Measurements from ENCODE around the gene SYPL2. TPM values are rescaled to one million over a fixed set of nuclear protein-coding genes. Genes with fewer than 3 reads are reported as not detected.

Gene SYPL2
- total RNA-seq, 1 experiment from 2014 or later: 1.3 TPM

GRCh38 chr1:109432336-109432735 lies 34.0 kb upstream of the SYPL2 start:
- DNase-seq (ENCODE audit: low read depth, low spot score) (no peak), ATAC-seq (no peak)
- no peak overlapping the region for H2AFZ ChIP-seq (ENCODE audit: low read depth, low read length, poor library complexity, severe bottlenecking)
- H3K9me3 ChIP-seq (ENCODE audit: control insufficient read depth in 1 of 2, insufficient read depth in 1 of 2, low read depth in 1 of 2, low read length in 2 of 2): peaks cover 0 to 3% of the 10 kb centered on the region in 2 experiments; a peak in 1 of 4 replicates
- no peak overlapping the region for H3K9ac ChIP-seq (ENCODE audit: low read length)
- H3K36me3 ChIP-seq (ENCODE audit: control insufficient read depth in 1 of 2, insufficient read depth in 2 of 2, low read length in 2 of 2): no peaks in the 10 kb centered on the region
- TF ChIP-seq ATF3 (IDR thresholded peaks at IDR 0.05) (no peak), POLR2AphosphoS5 (IDR thresholded peaks at IDR 0.05; ENCODE audit: low read depth, low read length) (no peak), MAX (IDR thresholded peaks at IDR 0.05) (no peak), CTCF (IDR thresholded peaks at IDR 0.05 in 2 of 3, conservative IDR thresholded peaks at IDR 0.05 in 1 of 3; ENCODE audit: borderline replicate concordance in 1 of 3, insufficient read depth in 1 of 3, low read depth in 2 of 3, low read length in 2 of 3) (no peak), SIN3A (IDR thresholded peaks at IDR 0.05; ENCODE audit: low read depth) (no peak), ZFX (IDR thresholded peaks at IDR 0.05) (no peak), EZH2phosphoT487 (IDR thresholded peaks at IDR 0.05; ENCODE audit: borderline replicate concordance) (no peak), EZH2 (IDR thresholded peaks at IDR 0.05) (no peak), SRF (IDR thresholded peaks at IDR 0.05; ENCODE audit: low read depth) (no peak), ZBTB33 (IDR thresholded peaks at IDR 0.05; ENCODE audit: extremely low read depth, insufficient replicate concordance, low read length) (no peak), TCF7L2 (IDR thresholded peaks at IDR 0.05; ENCODE audit: borderline replicate concordance, extremely low read depth, insufficient read depth, insufficient read length) (no peak), YY1 (IDR thresholded peaks at IDR 0.05; ENCODE audit: extremely low read depth, insufficient replicate concordance, low read depth, low read length) (no peak), JUND (IDR thresholded peaks at IDR 0.05) (no peak)
- no peak overlapping the region for H3K4me3 ChIP-seq (replicated peaks in 1 of 2; ENCODE audit: low read depth in 1 of 2, low read length in 2 of 2)
- no peaks in the 10 kb centered on the region for H3K27me3 ChIP-seq (ENCODE audit: insufficient read depth, low read length)
- H3K4me2 ChIP-seq (ENCODE audit: low read length): no peak overlapping the region
- ChIA-PET CTCF (no interaction called here), RAD21 (ENCODE audit: low non-redundant PET in 1 of 2, low total read pairs in 2 of 2, uncharacterized antibody in 2 of 2, unreplicated experiment in 2 of 2) (no interaction called here), POLR2A (no interaction called here)
- no peaks in the 10 kb centered on the region for H3K9me2 ChIP-seq (ENCODE audit: insufficient read depth)
- peaks cover 4 to 5% of the 10 kb centered on the region in 2 experiments for H3K4me1 ChIP-seq (ENCODE audit: control insufficient read depth in 1 of 2, insufficient read depth in 2 of 2, low read length in 2 of 2)
- no peaks in the 10 kb centered on the region for H4K20me1 ChIP-seq (ENCODE audit: insufficient read depth)
- intact Hi-C loops (cut with micrococcal nuclease): no loop called here
- no TSS peak for BruUV-seq (replicated peaks)
- 0 out of 2 replicates have a peak, but pooled peaks cover under 1% of the 10 kb centered on the region for H3K79me2 ChIP-seq (ENCODE audit: insufficient read depth, low read length)
- no peak overlapping the region for H3K27ac ChIP-seq (ENCODE audit: low read depth, low read length)
